K562 (cell line): ENCODE results near the gene MBD4. TPM values are rescaled to one million over a fixed set of nuclear protein-coding genes. Genes with fewer than 3 reads are reported as not detected.

Source experiments
- ADNP ChIP-seq: fragments of 200-800 bp; sonication (Bioruptor generic); IDR thresholded peaks from 2 replicates; pipeline ENCODE4 v1.6.1; 2016; ENCODE audit warnings: missing genetic modification characterization, missing compliant biosample characterization
- CAMTA2 ChIP-seq: fragments of 250-450 bp; sonication (Bioruptor Pico); conservative IDR thresholded peaks from 2 replicates; pipeline ENCODE4 v1.5.1; 2022
- CHCHD3 ChIP-seq: fragments of 250-450 bp; sonication (Bioruptor Pico); IDR thresholded peaks from 2 replicates; pipeline ENCODE4 v2.1.2; 2022; ENCODE audit warnings: mild to moderate bottlenecking
- DMBX1 ChIP-seq: fragments of 250-450 bp; sonication (Bioruptor Pico); IDR thresholded peaks from 2 replicates; pipeline ENCODE4 v1.8.0; 2022; ENCODE audit warnings: inconsistent platforms, mild to moderate bottlenecking, moderate library complexity, borderline replicate concordance
- ELF1 ChIP-seq: fragments of 200-800 bp; sonication (Bioruptor generic); IDR thresholded peaks from 2 replicates; pipeline ENCODE4 v1.6.1; 2016; ENCODE audit warnings: missing genetic modification characterization, missing compliant biosample characterization
- ERF ChIP-seq: fragments of 450-650 bp; formaldehyde crosslinking; IDR thresholded peaks from 2 replicates; pipeline ENCODE4 v1.4.0; 2020; ENCODE audit warnings: mild to moderate bottlenecking, mixed read lengths
- ETS2 ChIP-seq: IDR thresholded peaks from 2 replicates; pipeline ENCODE4 v1.6.1; 2016; ENCODE audit warnings: borderline replicate concordance, missing genetic modification characterization, mild to moderate bottlenecking, moderate library complexity, missing compliant biosample characterization; ENCODE audit not compliant: poor library complexity, severe bottlenecking
- JUND ChIP-seq, 2 experiments: IDR thresholded peaks; 2 replicates in 1 of 2; 3 replicates in 1 of 2; pipeline ENCODE4 v1.6.1; 2011; ENCODE audit warnings: borderline replicate concordance in 2 of 2, low read depth in 2 of 2, low read length in 2 of 2, improper control_type of control experiment in 1 of 2, missing biosample characterization in 1 of 2, missing genetic modification characterization in 1 of 2, missing genetic modification reagents in 1 of 2
- KAT7 ChIP-seq: sonication (generic); formaldehyde crosslinking; IDR thresholded peaks from 2 replicates; pipeline ENCODE4 v1.8.0; 2022; ENCODE audit warnings: missing genetic modification reagents, mild to moderate bottlenecking, borderline replicate concordance
- KDM1A ChIP-seq, 2 experiments: fragments of 450-650 bp; IDR thresholded peaks; 2 replicates each; pipeline ENCODE4 v1.6.1; 2016; ENCODE audit warnings: mild to moderate bottlenecking in 2 of 2
- MYBL2 ChIP-seq, 2 experiments: fragments of 450-650 bp in 1 of 2; sonication (generic) in 1 of 2; formaldehyde crosslinking in 1 of 2; IDR thresholded peaks; 2 replicates each; pipeline versions ENCODE4 v1.6.1 to v1.8.1; 2017 to 2022; ENCODE audit warnings: borderline replicate concordance in 1 of 2, inconsistent platforms in 1 of 2, low read depth in 1 of 2, mild to moderate bottlenecking in 1 of 2, missing genetic modification reagents in 1 of 2, moderate library complexity in 1 of 2
- NKRF ChIP-seq: fragments of 450-650 bp; IDR thresholded peaks from 2 replicates; pipeline ENCODE4 v1.6.1; 2016; ENCODE audit warnings: borderline replicate concordance
- PML ChIP-seq: IDR thresholded peaks from 2 replicates; pipeline ENCODE4 v1.6.1; 2012; ENCODE audit warnings: low read length, inconsistent platforms
- RBM25 ChIP-seq: fragments of 200-400 bp; formaldehyde crosslinking; IDR thresholded peaks from 2 replicates; pipeline ENCODE4 v1.6.1; 2018; ENCODE audit warnings: low read length, low read depth, moderate library complexity; ENCODE audit not compliant: severe bottlenecking
- RHOXF2B ChIP-seq: fragments of 250-450 bp; sonication (Bioruptor Pico); conservative IDR thresholded peaks from 2 replicates; pipeline ENCODE4 v1.5.1; 2021
- SUPT5H ChIP-seq: fragments of 450-650 bp; IDR thresholded peaks from 2 replicates; pipeline ENCODE4 v1.6.1; 2016
- TRIM24 ChIP-seq, 2 experiments: fragments of 450-650 bp; IDR thresholded peaks; 2 replicates each; pipeline ENCODE4 v1.6.1; 2016
- ZNF253 ChIP-seq: fragments of 250-450 bp; sonication (Bioruptor Pico); conservative IDR thresholded peaks from 2 replicates; pipeline ENCODE4 v1.6.1; 2021; ENCODE audit warnings: mild to moderate bottlenecking
- ZNF354B ChIP-seq: fragments of 250-450 bp; sonication (Bioruptor Pico); IDR thresholded peaks from 2 replicates; pipeline ENCODE4 v1.4.0; 2020
- ZNF445 ChIP-seq: fragments of 250-450 bp; sonication (Bioruptor Pico); IDR thresholded peaks from 2 replicates; pipeline ENCODE4 v1.4.0; 2020; ENCODE audit warnings: low read depth, mild to moderate bottlenecking, moderate library complexity
- ZNF764 ChIP-seq: fragments of 250-450 bp; sonication (Bioruptor Pico); IDR thresholded peaks from 2 replicates; pipeline ENCODE4 v1.4.0; 2020; ENCODE audit warnings: low read depth, mild to moderate bottlenecking, moderate library complexity
- polyA plus RNA-seq, 8 experiments: library from polyadenylated mRNA; depleted of rRNA in 4 of 8; stranded (reverse) in 5 of 8; unstranded in 3 of 8; fragments of >200 nt; fragmentation: Nextera tagmentation in 2 of 8; fragmentation: Illumina TruSeq in 1 of 8; extraction: Ambion mirVana in 2 of 8; extraction: Trizol in 1 of 8; gene quantifications; 2 replicates each; pipeline versions ENCODE4 v1.2.1 to v1.2.3, GENCODE V29; 2011 to 2014; ENCODE audit warnings: inconsistent platforms in 1 of 8, missing spikeins in 1 of 8
- total RNA-seq, 7 experiments: library from RNA; depleted of rRNA in 6 of 7; stranded (reverse); fragments of >200 nt in 6 of 7; fragmentation: Illumina TruSeq in 2 of 7; extraction: Trizol in 2 of 7; gene quantifications; 2 replicates each; pipeline versions ENCODE4 v1.2.1 to v1.2.3, GENCODE V29; 2011 to 2021; ENCODE audit warnings: low replicate concordance in 1 of 7
- TF ChIP-seq, protein P1 (sequence below): fragments of 250-450 bp; sonication (Bioruptor Pico); IDR thresholded peaks from 2 replicates; pipeline ENCODE4 v1.4.0; 2020
- TF ChIP-seq, protein P2 (sequence below), 2 experiments: IDR thresholded peaks; 2 replicates each; pipeline ENCODE4 v1.6.1; 2012; ENCODE audit warnings: improper control_type of control experiment in 2 of 2, low read depth in 2 of 2, low read length in 2 of 2, borderline replicate concordance in 1 of 2

The MBD4 gene
- total and polyA plus RNA-seq, 9 of the 15 experiments (the other 6 are each of a cell fraction or from before 2014, with no cell fraction given) = 13.3 to 63.9 (median 39.0) TPM

- TF ChIP-seq NKRF (0 out of 2 replicates have a peak, but pooled peaks have one; percentile 31), ADNP (tag) (0 out of 2 replicates have a peak, but pooled peaks have one; percentile 38), KAT7 (peak; percentile 76; the same call in 1 of the 2 replicates), MYBL2 (IDR thresholded peaks at IDR 0.05; ENCODE audit: low read depth) (no peak), MYBL2 (CRISPR knock-in tag; IDR thresholded peaks at IDR 0.05; ENCODE audit: borderline replicate concordance) (no peak), DMBX1 (CRISPR knock-in tag) (0 out of 2 replicates have a peak, but pooled peaks have one; percentile 42), ZNF253 (CRISPR knock-in tag) (no peak), ZNF354B (CRISPR knock-in tag) (no peak), RBM25 (peak; percentile 79), ZNF445 (CRISPR knock-in tag) (no peak), TRIM24 (IDR thresholded peaks at IDR 0.05) (0 out of 4 replicates have a peak, but pooled peaks of 1 of the 2 experiments have one; percentile 18), JUND (IDR thresholded peaks at IDR 0.05; ENCODE audit: borderline replicate concordance, low read depth, low read length) (no peak), JUND (tag; IDR thresholded peaks at IDR 0.05; ENCODE audit: borderline replicate concordance, low read depth, low read length) (no peak), ZNF764 (0 out of 2 replicates have a peak, but pooled peaks have one; percentile 52), ERF (CRISPR knock-in tag) (0 out of 2 replicates have a peak, but pooled peaks have one; percentile 53), RHOXF2B (CRISPR knock-in tag) (no peak), KDM1A (IDR thresholded peaks at IDR 0.05) (peak; percentile 63 to 78), ETS2 (tag) (no peak), CAMTA2 (CRISPR knock-in tag) (no peak), PML (peak; percentile 69; the same call in 1 of the 2 replicates), CHCHD3 (no peak), SUPT5H (peak; percentile 13), ELF1 (tag) (0 out of 2 replicates have a peak, but pooled peaks have one; percentile 37)
- TF ChIP-seq, protein P1, sequence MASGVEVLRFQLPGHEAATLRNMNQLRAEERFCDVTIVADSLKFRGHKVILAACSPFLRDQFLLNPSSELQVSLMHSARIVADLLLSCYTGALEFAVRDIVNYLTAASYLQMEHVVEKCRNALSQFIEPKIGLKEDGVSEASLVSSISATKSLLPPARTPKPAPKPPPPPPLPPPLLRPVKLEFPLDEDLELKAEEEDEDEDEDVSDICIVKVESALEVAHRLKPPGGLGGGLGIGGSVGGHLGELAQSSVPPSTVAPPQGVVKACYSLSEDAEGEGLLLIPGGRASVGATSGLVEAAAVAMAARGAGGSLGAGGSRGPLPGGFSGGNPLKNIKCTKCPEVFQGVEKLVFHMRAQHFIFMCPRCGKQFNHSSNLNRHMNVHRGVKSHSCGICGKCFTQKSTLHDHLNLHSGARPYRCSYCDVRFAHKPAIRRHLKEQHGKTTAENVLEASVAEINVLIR (CRISPR knock-in tag) = no peak
- TF ChIP-seq, protein P2, sequence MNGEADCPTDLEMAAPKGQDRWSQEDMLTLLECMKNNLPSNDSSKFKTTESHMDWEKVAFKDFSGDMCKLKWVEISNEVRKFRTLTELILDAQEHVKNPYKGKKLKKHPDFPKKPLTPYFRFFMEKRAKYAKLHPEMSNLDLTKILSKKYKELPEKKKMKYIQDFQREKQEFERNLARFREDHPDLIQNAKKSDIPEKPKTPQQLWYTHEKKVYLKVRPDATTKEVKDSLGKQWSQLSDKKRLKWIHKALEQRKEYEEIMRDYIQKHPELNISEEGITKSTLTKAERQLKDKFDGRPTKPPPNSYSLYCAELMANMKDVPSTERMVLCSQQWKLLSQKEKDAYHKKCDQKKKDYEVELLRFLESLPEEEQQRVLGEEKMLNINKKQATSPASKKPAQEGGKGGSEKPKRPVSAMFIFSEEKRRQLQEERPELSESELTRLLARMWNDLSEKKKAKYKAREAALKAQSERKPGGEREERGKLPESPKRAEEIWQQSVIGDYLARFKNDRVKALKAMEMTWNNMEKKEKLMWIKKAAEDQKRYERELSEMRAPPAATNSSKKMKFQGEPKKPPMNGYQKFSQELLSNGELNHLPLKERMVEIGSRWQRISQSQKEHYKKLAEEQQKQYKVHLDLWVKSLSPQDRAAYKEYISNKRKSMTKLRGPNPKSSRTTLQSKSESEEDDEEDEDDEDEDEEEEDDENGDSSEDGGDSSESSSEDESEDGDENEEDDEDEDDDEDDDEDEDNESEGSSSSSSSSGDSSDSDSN (IDR thresholded peaks at IDR 0.05; ENCODE audit: borderline replicate concordance in 1 of 2, low read depth in 2 of 2, low read length in 2 of 2) = no peak; a peak in 1 of 4 replicates
These were observed 427 bp downstream of the MBD4 start (continued) for GRCh38 chr3:129439226-129439816.
